Urinary bladder (tissue), 4 donors: Measurements from ENCODE around the gene IGF1. TPM values are rescaled to one million over a fixed set of nuclear protein-coding genes. Genes with fewer than 3 reads are reported as not detected.

Source experiments
- DNase-seq: peaks from one replicate; pipeline ENCODE4 v3.0.0-alpha.2; 2015; ENCODE audit errors: extremely low spot score
- H3K27ac ChIP-seq: one replicate; pipeline ENCODE4 v1.5.1; 2013; ENCODE audit warnings: low read depth, mild to moderate bottlenecking, moderate library complexity
- H3K36me3 ChIP-seq: one replicate; pipeline ENCODE4 v1.6.1; 2013; ENCODE audit warnings: mild to moderate bottlenecking, moderate library complexity; ENCODE audit not compliant: insufficient read depth
- H3K4me1 ChIP-seq: one replicate; pipeline ENCODE4 v1.6.1; 2013; ENCODE audit warnings: mild to moderate bottlenecking, moderate library complexity; ENCODE audit not compliant: insufficient read depth
- H3K4me3 ChIP-seq: one replicate; pipeline ENCODE4 v1.5.1; 2013; ENCODE audit warnings: low read depth, low read length
- WGBS: extraction: QIAGEN DNeasy Blood & Tissue Kit; methylation state at CpG from one replicate; pipeline ENCODE4 v1.1.7; 2013; 5-methylcytosine and 5-hydroxymethylcytosine counted together
- polyA plus RNA-seq: library from polyadenylated mRNA; stranded (reverse); fragments of 200-250 nt; gene quantifications from one replicate; pipeline ENCODE4 v1.2.3, GENCODE V29; 2013
- total RNA-seq: library from RNA; depleted of rRNA; stranded (reverse); fragments of >200 nt; gene quantifications from one replicate; pipeline ENCODE4 v1.2.3, GENCODE V29; 2014
- donor health status: healthy with polysubstance abuse.
- donor health status: healthy.

IGF1 gene
- total and polyA plus RNA-seq, 2 donors, result 20.3 to 71.1 TPM

DNA sequence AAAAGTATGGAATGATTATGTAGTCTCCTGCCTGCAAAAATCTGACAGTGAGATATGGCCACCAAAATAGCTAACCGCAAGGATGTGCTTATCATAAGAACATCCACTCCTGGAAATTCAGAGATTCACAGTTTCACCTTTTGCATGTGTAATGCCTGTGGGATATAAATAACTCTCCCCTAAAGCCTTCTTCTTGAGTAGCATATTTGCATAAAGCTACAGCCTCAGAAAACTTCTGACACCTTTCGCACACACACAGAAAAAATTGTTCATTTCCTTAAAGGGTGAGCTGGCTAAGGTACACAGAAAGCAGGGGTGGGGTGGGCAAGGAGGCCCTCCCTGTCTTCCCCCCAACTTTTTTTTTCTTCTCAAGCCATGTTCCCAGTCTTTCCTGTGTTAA lies 3.1 kb upstream of the IGF1 start:
- Histone ChIP-seq H3K4me3 (no peak overlapping the region), H3K4me1 (no peaks in the 10 kb centered on the region), H3K36me3 (no peaks in the 10 kb centered on the region), H3K27ac (no peak overlapping the region)
- no peak for DNase-seq
- 97% methylated on average over 2 of the region's 2 CpGs for WGBS

DNA sequence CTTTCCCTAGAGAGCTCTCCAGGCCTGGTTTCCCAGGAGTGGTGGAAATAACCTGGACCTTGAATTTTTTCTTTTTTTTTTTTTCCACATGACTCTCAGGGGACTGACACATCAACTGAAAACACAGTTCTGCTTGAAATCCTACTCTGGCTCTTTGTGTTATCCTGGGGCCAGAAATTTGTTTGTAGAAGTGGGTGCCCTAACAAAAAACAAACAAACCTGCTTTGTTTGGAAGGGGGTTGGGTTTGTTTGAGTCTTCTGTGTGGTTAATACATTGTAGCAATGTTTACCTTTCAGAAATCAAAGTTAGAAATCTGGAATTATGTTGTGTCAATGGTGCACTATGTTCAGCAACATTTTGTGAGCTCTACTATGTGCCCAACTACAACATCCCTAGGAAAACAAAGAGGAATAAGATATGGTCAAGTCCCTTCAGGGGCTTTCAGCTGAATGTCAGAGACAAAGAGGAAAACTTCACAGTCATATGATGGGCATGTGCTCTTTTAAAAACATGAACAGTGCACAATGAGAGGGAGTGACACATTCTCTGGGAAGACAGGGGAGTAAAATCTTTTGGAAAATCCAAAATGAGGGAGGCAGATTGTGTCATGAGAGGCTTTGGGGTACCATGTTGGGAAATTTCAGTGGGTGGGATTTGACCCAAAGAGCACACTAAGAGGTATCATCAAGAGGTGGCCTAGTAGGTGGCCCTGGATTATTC lies 1.5 kb upstream of the IGF1 start:
- no peak for DNase-seq
- H3K27ac ChIP-seq, result no peak overlapping the region

DNA sequence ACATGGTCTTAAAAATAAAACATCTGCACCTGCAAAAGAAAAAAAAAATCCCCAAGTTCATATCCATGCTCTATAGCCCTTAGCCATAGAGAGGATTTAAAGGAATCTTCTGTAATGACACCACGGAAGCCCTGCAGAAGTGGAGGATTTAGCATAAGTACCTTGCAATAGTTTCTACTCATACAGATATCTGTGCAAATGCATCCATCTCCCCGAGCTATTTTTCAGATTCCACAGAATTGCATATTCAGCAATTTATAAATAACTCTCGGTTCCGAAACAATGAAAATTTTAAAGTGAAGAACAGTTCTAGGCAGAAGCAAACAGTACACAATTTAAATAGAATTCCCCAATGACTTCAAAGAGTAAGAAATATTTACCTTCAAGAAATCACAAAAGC lies 424 bp downstream of the IGF1 start:
- Histone ChIP-seq H3K36me3 (no peaks in the 10 kb centered on the region), H3K4me3 (no peak overlapping the region), H3K27ac (no peak overlapping the region), H3K4me1 (no peaks in the 10 kb centered on the region)
- no peak for DNase-seq
- 20% methylated on average over 4 of the region's 4 CpGs for WGBS

More for the DNA sequence above, 1.5 kb upstream of the IGF1 start:
- no peak overlapping the region for H3K4me3 ChIP-seq
- H3K4me1 ChIP-seq, result no peaks in the 10 kb centered on the region
- no peaks in the 10 kb centered on the region for H3K36me3 ChIP-seq

DNA sequence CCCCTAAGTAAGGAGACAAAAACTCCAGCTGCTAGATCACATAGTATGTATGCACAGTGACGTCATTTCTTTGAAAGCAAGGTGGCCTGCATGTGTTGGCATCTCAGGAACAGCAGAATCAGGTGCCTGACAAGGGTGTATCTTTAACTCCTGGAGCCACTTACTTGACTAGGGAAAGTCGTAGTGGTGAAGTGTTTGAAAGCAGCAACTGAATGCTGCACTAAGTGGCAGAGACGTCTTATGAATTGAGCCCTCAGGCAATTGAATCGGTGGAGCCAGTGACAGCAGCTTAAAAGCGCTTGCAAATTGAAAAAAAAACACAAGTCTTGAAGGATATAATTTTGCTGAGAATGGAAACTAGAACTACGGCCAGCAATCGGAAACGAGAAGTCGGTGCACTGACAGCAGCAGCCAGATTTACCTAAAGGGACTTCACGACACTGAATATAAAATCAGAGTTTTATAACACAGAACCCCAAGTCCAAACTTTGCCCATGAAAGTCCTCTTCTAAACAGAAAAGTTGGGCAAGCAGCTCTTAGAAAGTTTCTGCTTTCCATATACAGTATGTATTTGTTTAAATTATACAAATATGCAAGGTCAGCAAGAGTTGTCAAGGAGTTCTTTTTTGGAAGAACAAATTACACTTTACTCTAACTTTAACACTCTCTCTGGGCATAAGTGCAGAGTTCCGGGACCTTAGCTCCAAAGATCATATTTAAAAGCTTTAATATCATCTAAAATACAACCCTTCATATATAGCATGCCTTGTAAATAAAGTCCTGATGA lies 1.1 kb downstream of the IGF1 start:
- Histone ChIP-seq H3K4me1 (no peaks in the 10 kb centered on the region), H3K36me3 (no peaks in the 10 kb centered on the region), H3K4me3 (no peak overlapping the region), H3K27ac (no peak overlapping the region)
- 10% methylated on average over 11 of the region's 11 CpGs for WGBS
- DNase-seq, result no peak

DNA sequence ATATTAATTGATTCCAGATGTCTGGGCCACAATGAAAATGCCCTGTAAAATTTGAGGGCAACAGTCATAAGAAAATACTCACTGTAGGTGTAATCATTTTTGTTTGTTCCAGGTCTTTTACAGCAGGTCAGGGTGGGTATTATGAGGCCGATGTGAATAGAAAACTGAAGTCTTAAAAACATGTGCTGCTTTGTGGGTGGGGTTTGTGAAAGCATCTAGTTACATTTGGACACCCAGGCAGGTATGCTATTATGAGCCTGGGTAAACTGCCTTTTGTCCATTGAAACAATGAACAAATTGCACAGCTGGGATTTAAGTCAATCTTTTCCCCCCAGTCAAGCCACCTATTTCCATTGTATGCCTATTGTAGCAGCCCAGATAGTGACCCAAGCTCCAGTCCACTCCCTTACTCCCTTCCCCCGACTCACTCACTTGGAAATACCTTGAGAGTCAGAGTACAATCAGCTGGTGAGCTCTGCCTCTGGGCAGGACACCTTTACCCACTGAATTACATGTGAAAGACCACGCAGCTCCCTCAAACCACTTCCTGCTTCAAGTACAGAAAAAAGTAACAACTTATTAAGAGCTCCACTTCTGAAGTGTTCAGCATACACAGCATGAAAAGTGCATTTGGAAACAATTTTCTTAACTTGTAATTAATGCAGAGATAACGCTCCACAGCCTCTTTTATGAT lies 1.8 kb downstream of the IGF1 start:
- no peak for DNase-seq
- Histone ChIP-seq H3K4me3 (no peak overlapping the region), H3K36me3 (no peaks in the 10 kb centered on the region), H3K4me1 (no peaks in the 10 kb centered on the region), H3K27ac (no peak overlapping the region)
- 37% methylated on average over 4 of the region's 4 CpGs for WGBS

DNA sequence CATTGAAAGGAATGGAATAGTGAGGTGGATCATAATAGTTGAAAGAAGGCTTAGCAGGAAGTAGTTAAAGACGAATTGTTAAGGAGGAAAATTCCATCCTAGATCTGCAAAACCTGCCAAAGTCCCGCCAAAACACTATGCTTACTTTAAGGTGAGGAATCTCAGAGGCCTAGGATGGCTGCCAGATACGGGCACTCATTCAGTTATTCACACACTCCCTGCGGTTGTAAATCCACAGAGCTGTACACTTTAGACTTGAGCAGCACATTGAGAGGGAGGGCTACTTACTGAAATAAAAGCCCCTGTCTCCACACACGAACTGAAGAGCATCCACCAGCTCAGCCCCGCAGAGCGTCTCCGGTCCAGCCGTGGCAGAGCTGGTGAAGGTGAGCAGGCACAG lies 5.0 kb downstream of the IGF1 start:
- no peaks in the 10 kb centered on the region for H3K4me1 ChIP-seq
- DNase-seq, result no peak
- WGBS, result 69% methylated on average over 9 of the region's 9 CpGs
- H3K27ac ChIP-seq, result no peak overlapping the region
- no peaks in the 10 kb centered on the region for H3K36me3 ChIP-seq
- H3K4me3 ChIP-seq, result no peak overlapping the region

DNA sequence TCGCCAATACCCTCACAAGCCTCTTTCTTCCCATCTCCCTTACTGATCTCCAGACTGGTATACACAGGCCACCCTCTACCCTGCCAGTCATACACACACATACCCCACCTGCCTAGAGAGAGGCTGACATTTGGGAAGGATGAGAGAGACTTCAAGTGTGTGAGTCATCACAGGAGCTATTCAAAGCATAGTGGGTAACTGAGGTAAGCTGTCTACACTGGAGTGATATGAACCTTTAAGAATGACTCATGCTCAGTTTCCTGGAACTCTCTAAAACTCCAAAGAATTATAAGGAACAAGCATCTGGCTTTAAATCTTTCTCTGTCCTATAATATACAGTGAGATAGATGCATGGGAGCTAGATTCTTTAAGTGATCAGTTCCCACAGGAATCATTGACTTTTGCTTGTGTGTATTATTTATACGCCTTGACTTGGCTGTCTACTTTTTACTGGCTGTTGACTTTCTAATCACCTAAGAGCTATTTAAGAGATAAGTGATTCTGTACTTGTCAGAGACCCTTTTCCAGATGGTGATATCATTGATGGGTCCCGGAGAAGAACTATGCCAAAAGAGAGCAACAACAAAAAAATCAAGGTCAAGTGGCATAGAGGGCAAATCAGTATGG lies 5.8 kb downstream of the IGF1 start:
- H3K27ac ChIP-seq, result no peak overlapping the region
- no peaks in the 10 kb centered on the region for H3K36me3 ChIP-seq
- no peak overlapping the region for H3K4me3 ChIP-seq
- DNase-seq, result no peak
- H3K4me1 ChIP-seq, result no peaks in the 10 kb centered on the region
- 72% methylated on average over 3 of the region's 3 CpGs for WGBS

DNA sequence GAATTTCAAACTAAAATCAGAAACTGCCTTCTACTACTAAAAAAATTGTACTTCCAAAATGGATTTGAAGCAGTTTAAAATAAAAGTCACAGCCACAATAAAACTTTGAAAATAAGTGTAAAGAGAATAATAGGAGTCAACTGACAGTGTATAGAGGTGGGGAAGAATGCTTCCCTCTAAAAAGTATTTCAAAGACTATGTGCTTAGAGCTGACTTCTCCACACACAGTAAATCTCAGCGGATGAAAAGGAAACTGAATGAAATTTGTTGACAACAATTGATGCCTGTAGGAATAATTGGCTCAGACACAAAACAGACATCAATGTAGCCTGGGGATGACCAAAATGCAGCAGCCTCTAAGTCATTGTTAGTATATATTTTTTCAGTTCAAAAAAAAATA lies 7.9 kb downstream of the IGF1 start:
- DNase-seq, result no peak
- Histone ChIP-seq H3K27ac (no peak overlapping the region), H3K36me3 (no peaks in the 10 kb centered on the region), H3K4me3 (no peak overlapping the region), H3K4me1 (no peaks in the 10 kb centered on the region)
- WGBS, result 71% methylated on average over 1 of the region's 1 CpG

DNA sequence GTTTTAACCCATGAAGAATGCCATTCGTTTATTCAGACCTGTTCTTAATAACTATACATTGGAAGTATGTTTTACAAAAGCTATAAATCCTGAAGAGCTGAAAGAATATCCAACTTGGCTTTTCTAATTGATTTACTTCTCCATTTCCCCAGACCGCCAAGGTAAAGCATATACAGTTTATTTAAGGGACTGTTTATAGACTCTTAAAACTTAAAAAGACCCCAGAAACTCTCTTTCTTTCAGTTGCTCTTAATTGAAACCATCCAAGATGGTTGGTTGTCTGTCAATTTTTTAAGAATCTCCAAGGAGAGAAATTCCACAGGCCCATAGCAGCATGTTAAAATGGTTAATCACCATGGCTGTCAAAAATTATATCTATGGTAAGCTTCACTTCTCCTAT lies 8.8 kb downstream of the IGF1 start:
- H3K4me1 ChIP-seq, result no peaks in the 10 kb centered on the region
- 74% methylated on average over 2 of the region's 2 CpGs for WGBS
- DNase-seq, result no peak
- H3K36me3 ChIP-seq, result no peaks in the 10 kb centered on the region
- H3K27ac ChIP-seq, result no peak overlapping the region
- no peak overlapping the region for H3K4me3 ChIP-seq

DNA sequence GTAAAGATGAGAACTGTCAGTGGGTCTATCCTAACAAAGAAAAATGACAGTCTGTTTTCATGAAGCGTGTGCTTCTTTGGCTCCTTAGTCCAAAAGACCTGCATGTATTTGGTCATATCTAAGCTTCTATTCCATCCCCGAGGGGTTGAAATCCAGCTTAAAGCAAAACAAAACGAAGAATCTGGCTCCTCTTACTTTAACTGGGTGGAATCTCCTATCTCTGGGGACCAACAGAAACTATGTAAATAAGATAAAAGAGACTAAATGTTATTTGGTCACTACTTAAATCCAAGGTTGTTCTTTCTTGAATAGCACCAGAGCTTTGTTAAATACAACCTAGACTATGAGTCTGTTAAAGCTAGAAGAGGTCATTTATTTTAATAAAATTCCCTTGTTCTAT lies 9.4 kb downstream of the IGF1 start:
- WGBS, result 20% methylated on average over 3 of the region's 3 CpGs
- Histone ChIP-seq H3K4me1 (no peaks in the 10 kb centered on the region), H3K36me3 (no peaks in the 10 kb centered on the region), H3K27ac (no peak overlapping the region), H3K4me3 (no peak overlapping the region)
- DNase-seq, result no peak

DNA sequence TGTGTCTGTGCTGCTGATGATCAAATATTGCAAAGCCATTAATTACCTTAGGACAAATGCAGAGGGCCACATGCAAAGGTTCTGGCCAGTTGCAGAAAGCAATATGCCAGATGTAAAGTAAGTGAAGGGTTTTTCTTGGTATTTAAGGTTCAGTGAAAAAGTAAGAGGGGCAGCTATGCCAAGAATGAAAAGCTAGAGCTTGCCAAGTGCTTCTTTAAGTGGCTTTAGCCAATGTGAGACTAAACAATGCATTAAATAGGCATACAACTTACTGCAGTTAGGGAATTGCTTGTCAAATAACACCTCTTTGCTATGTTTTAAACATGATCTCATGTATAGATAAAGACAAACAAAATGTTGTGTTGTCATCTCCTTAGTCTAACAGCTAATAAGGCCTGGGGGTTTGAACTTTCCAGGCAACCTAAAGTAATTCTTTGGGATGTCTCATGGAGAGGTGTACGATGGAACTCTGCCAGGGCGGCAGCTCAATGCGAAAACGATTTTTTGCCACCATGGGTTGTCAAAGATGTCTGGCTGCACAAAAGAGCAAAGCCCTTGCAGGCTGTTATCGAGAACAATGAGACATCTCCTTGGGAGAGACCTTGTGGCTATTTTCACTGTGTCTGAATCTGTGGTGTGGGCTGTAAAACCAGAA lies 12.0 kb downstream of the IGF1 start:
- DNase-seq, result no peak
- H3K27ac ChIP-seq, result no peak overlapping the region
- no peaks in the 10 kb centered on the region for H3K36me3 ChIP-seq
- WGBS, result 52% methylated on average over 5 of the region's 5 CpGs
- no peak overlapping the region for H3K4me3 ChIP-seq
- no peaks in the 10 kb centered on the region for H3K4me1 ChIP-seq

DNA sequence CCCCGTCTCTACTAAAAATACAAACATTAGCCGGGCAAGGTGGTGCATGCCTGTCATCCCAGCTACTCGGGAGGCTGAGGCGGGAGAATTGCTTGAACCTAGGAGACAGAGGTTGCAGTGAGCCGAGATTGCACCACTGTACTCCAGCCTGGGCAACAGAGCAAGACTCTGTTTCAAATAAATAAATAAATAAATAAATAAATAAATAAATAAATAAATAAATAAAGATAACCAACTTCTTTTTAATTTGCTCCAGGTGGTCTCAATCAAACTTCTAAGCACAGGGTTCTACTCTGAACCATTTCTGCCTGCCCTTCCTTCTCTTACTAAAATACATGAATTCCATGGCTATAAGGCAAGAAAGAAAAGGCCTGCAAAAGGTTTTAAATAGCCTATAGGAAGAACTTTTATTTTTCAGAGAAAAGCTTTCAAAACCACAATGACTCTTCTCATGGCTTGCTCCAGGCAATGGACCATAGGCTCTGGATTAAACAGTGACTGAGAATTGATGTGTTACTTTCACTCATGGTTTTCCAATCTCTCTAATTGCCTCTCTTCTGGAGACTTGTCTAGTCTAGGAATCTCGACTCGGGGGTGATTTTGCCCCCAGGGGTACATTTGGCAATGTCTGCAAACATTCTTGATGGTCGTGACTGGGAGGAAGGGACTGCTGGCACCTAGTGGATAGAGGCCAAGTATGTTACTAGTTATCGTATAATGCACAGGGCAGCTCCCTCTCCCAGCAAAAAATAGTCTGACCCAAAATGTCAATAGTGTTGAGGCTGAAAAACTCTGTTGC lies 14.4 kb downstream of the IGF1 start:
- H3K4me3 ChIP-seq, result no peak overlapping the region
- WGBS, result 90% methylated on average over 9 of the region's 9 CpGs
- no peaks in the 10 kb centered on the region for H3K36me3 ChIP-seq
- no peaks in the 10 kb centered on the region for H3K4me1 ChIP-seq
- DNase-seq, result no peak
- no peak overlapping the region for H3K27ac ChIP-seq
